ENCODE results near the gene B4GALT3. TPM values are rescaled to one million over a fixed set of nuclear protein-coding genes. Genes with fewer than 3 reads are reported as not detected.

Gene B4GALT3
- total and polyA plus RNA-seq, 9 of the 15 experiments (the other 6 are each of a cell fraction or from before 2014, with no cell fraction given): 31.2 to 103 (median 46.1) TPM

GRCh38 chr1:161200992-161201835, 23.9 kb upstream of the B4GALT3 start (continued):
- TF ChIP-seq VEZF1 (CRISPR knock-in tag; IDR thresholded peaks at IDR 0.05) (no peak; the same call in none of the 2 replicates), TEAD1 (CRISPR knock-in tag; IDR thresholded peaks at IDR 0.05) (peak; percentile 8 to 59; a peak in 1 of 4 replicates), NR4A1 (CRISPR knock-in tag; IDR thresholded peaks at IDR 0.05) (no peak), NR4A1 (tag; IDR thresholded peaks at IDR 0.05) (peak; percentile 45), ZNF175 (CRISPR knock-in tag; IDR thresholded peaks at IDR 0.05; ENCODE audit: low read depth) (peak; percentile 14; the same call in 1 of the 2 replicates)

GRCh38 chr1:161200421-161200991, 23.2 kb upstream of the B4GALT3 start:
- intact Hi-C loops (cut with micrococcal nuclease) (loop anchor here (5.0 kb wide), 1 partner anchor 107 kb away; the partner anchor contains the start of gene MPZ), in situ Hi-C loops (cut with MboI) (no loop called here)
- CTCF ChIA-PET (ENCODE audit: low intra/inter-chr PET ratio): no interaction called here
- H3K9me1 ChIP-seq (ENCODE audit: control insufficient read depth, insufficient read depth, low read length): no peaks in the 10 kb centered on the region
- WGBS (ENCODE audit: insufficient coverage, low coverage, missing lambda C conversion rate): 10% methylated on average over 5 of the region's 5 CpGs
- H3K27ac ChIP-seq (ENCODE audit: extremely low read depth, low read depth, low read length): peak overlapping the region; percentile 99
- H3K36me3 ChIP-seq (ENCODE audit: control insufficient read depth, insufficient read depth, low read length): peaks cover 21% of the 10 kb centered on the region
- BruUV-seq (replicated peaks): no TSS peak
- peak overlapping the region; percentile 83 to 92; a peak in 3 of 4 replicates for H3K9ac ChIP-seq (ENCODE audit: insufficient read depth in 1 of 2, low read depth in 2 of 2, low read length in 2 of 2)
- no peaks in the 10 kb centered on the region for H3K9me3 ChIP-seq (replicated peaks; ENCODE audit: control insufficient read depth, insufficient read depth, low read depth, low read length)
- H3K4me1 ChIP-seq (replicated peaks in 1 of 2; ENCODE audit: control insufficient read depth in 2 of 2, insufficient read depth in 2 of 2, low read length in 2 of 2): peaks cover 59 to 68% of the 10 kb centered on the region in 2 experiments
- H3K4me3 ChIP-seq: no peak overlapping the region
- H3K27me3 ChIP-seq (ENCODE audit: control insufficient read depth in 2 of 2, insufficient read depth in 2 of 2, low read length in 2 of 2): no peaks in the 10 kb centered on the region
- POLR2A ChIA-PET: interaction anchor here (0.5 to 1.4 kb wide), 4 partner anchors 13 to 118 kb away, joined by 3 to 4 read pairs (median 4); no protein-coding TSS in a partner anchor
- peak; percentile 6 for ATAC-seq
- H3K4me2 ChIP-seq (ENCODE audit: insufficient read depth, low read length): peak overlapping the region; percentile 97
- peaks cover 27% of the 10 kb centered on the region for H3K79me2 ChIP-seq (ENCODE audit: control insufficient read depth, insufficient read depth, low read length)
- peak in 3 of 4 experiments; percentile 52 to 60 (median 55) for DNase-seq (ENCODE audit: extremely low read depth in 1 of 4, low spot score in 3 of 4)
- FAIRE-seq: peak; percentile 11
- H4K20me1 ChIP-seq (replicated peaks; ENCODE audit: control insufficient read depth, insufficient read depth, low read length): no peaks in the 10 kb centered on the region
- peak overlapping the region; percentile 97 for H2AFZ ChIP-seq (ENCODE audit: low read depth, low read length)
- TF ChIP-seq CREB1 (IDR thresholded peaks at IDR 0.05) (no peak), CREB1 (CRISPR knock-in tag; IDR thresholded peaks at IDR 0.05) (no peak), ZNF263 (CRISPR knock-in tag; IDR thresholded peaks at IDR 0.05; ENCODE audit: borderline replicate concordance) (no peak), ZBTB7A (IDR thresholded peaks at IDR 0.05; ENCODE audit: borderline replicate concordance, control insufficient read depth, low read depth, low read length) (peak; percentile 62), POLR3G (IDR thresholded peaks at IDR 0.05; ENCODE audit: extremely low read depth, insufficient read length, insufficient replicate concordance) (no peak), ZKSCAN1 (IDR thresholded peaks at IDR 0.05; ENCODE audit: low read depth, low read length) (no peak), MAZ (CRISPR knock-in tag; conservative IDR thresholded peaks at IDR 0.05 in 1 of 2, IDR thresholded peaks at IDR 0.05 in 1 of 2) (0 out of 4 replicates have a peak, but pooled peaks of 1 of the 2 experiments have one; percentile 0), ZNF511 (CRISPR knock-in tag; IDR thresholded peaks at IDR 0.05) (no peak), ZNF57 (CRISPR knock-in tag; IDR thresholded peaks at IDR 0.05) (no peak)

All from K562 (cell line).